DOHH2 (cell line): ENCODE results near the gene TMEM86A.

Experiments used
- H3F3A ChIP-seq: fragments of 200-600 bp; sonication (generic), shearing (Covaris generic); 2 replicates; pipeline ENCODE4 v1.6.0; 2016; ENCODE audit warnings: antibody characterized with exemption, mild to moderate bottlenecking; ENCODE audit not compliant: control insufficient read depth, insufficient read depth
- H3K27ac ChIP-seq: fragments of 200-600 bp; sonication (generic); 2 replicates; pipeline ENCODE4 v1.5.1; 2014; ENCODE audit warnings: low read depth, mild to moderate bottlenecking, low read length, moderate library complexity
- H3K27me3 ChIP-seq: fragments of 200-600 bp; sonication (generic); 2 replicates; pipeline ENCODE4 v1.6.1; 2014; ENCODE audit warnings: mild to moderate bottlenecking, low read length, mixed read lengths; ENCODE audit not compliant: control insufficient read depth
- H3K36me3 ChIP-seq: fragments of 200-600 bp; sonication (generic); 2 replicates; pipeline ENCODE4 v1.6.1; 2014; ENCODE audit warnings: mild to moderate bottlenecking, low read length, moderate library complexity, mixed read lengths; ENCODE audit not compliant: control insufficient read depth
- H3K4me1 ChIP-seq: fragments of 200-600 bp; sonication (generic); 2 replicates; pipeline ENCODE4 v1.6.1; 2014; ENCODE audit warnings: mild to moderate bottlenecking, low read length, mixed read lengths; ENCODE audit not compliant: control insufficient read depth
- H3K4me2 ChIP-seq: fragments of 200-600 bp; sonication (generic); 2 replicates; pipeline ENCODE4 v1.6.0; 2014; ENCODE audit warnings: mild to moderate bottlenecking, low read length, moderate library complexity
- H3K4me3 ChIP-seq: fragments of 200-600 bp; sonication (generic); 2 replicates; pipeline ENCODE4 v1.5.1; 2014; ENCODE audit warnings: mild to moderate bottlenecking, low read length, mixed read lengths
- H3K79me2 ChIP-seq: fragments of 200-600 bp; sonication (generic); 2 replicates; pipeline ENCODE4 v1.6.1; 2014; ENCODE audit warnings: mild to moderate bottlenecking, low read length, mixed read lengths; ENCODE audit not compliant: control insufficient read depth
- H3K9me2 ChIP-seq: fragments of 200-600 bp; sonication (generic); replicated peaks from 2 replicates; pipeline ENCODE4 v1.6.1; 2014; ENCODE audit warnings: mild to moderate bottlenecking, low read length, mixed read lengths; ENCODE audit not compliant: control insufficient read depth
- H3K9me3 ChIP-seq: fragments of 200-600 bp; sonication (generic); 2 replicates; pipeline ENCODE4 v1.6.1; 2014; ENCODE audit warnings: antibody characterized with exemption, low read length, mixed read lengths; ENCODE audit not compliant: control insufficient read depth, insufficient read depth
- H4K20me1 ChIP-seq: fragments of 200-600 bp; sonication (generic); 2 replicates; pipeline ENCODE4 v1.6.0; 2014; ENCODE audit warnings: low read depth, mild to moderate bottlenecking, antibody characterized with exemption, low read length, moderate library complexity; ENCODE audit not compliant: control insufficient read depth, insufficient read depth
- CTCF ChIP-seq: fragments of 200-600 bp; sonication (generic); IDR thresholded peaks from one replicate; pipeline ENCODE4 v1.5.1; 2014; ENCODE audit warnings: antibody characterized with exemption, mild to moderate bottlenecking, low read depth, low read length; ENCODE audit not compliant: poor library complexity, severe bottlenecking
- EZH2phosphoT487 ChIP-seq: fragments of 200-600 bp; sonication (generic); IDR thresholded peaks from 2 replicates; pipeline ENCODE4 v1.6.1; 2017; ENCODE audit warnings: borderline replicate concordance, mild to moderate bottlenecking, antibody characterized with exemption, low read length, moderate library complexity, mixed read lengths

The TMEM86A gene

GRCh38 chr11:18745251-18745650 lies 46.7 kb downstream of the TMEM86A start:
- Histone ChIP-seq H4K20me1 (no peaks in the 10 kb centered on the region), H3K4me1 (no peaks in the 10 kb centered on the region), H3K27ac (no peak overlapping the region), H3K27me3 (0 out of 2 replicates have a peak, but pooled peaks cover 3% of the 10 kb centered on the region), H3K9me3 (no peaks in the 10 kb centered on the region), H3K9me2 (no peaks in the 10 kb centered on the region), H3K36me3 (no peaks in the 10 kb centered on the region), H3F3A (no peaks in the 10 kb centered on the region), H3K4me3 (no peak overlapping the region), H3K4me2 (no peak overlapping the region), H3K79me2 (no peaks in the 10 kb centered on the region)
- TF ChIP-seq EZH2phosphoT487 (no peak), CTCF (no peak)

- Histone ChIP-seq H3K4me3 (no peak overlapping the region), H3K4me1 (no peaks in the 10 kb centered on the region), H3K79me2 (no peaks in the 10 kb centered on the region), H3K9me3 (no peaks in the 10 kb centered on the region), H3K27ac (no peak overlapping the region), H3K36me3 (no peaks in the 10 kb centered on the region), H3F3A (no peaks in the 10 kb centered on the region), H3K9me2 (no peaks in the 10 kb centered on the region), H3K4me2 (no peak overlapping the region), H3K27me3 (peaks cover 3% of the 10 kb centered on the region; the same call in 1 of the 2 replicates), H4K20me1 (no peaks in the 10 kb centered on the region)
- TF ChIP-seq CTCF (no peak), EZH2phosphoT487 (no peak)
Measured at GRCh38 chr11:18748766-18749365, 50.3 kb downstream of the TMEM86A start.

- Histone ChIP-seq H3K79me2 (no peaks in the 10 kb centered on the region), H3K27ac (no peak overlapping the region), H3K9me2 (no peaks in the 10 kb centered on the region), H3K9me3 (no peaks in the 10 kb centered on the region), H3K4me1 (no peaks in the 10 kb centered on the region), H3K36me3 (no peaks in the 10 kb centered on the region), H4K20me1 (no peaks in the 10 kb centered on the region), H3K4me3 (no peak overlapping the region), H3F3A (no peaks in the 10 kb centered on the region), H3K4me2 (no peak overlapping the region), H3K27me3 (peaks cover 3% of the 10 kb centered on the region; the same call in 1 of the 2 replicates)
- no peak for TF ChIP-seq EZH2phosphoT487
- no peak for TF ChIP-seq CTCF
Measured at GRCh38 chr11:18749681-18750319, 51.2 kb downstream of the TMEM86A start.
